ENCODE results near the gene DIAPH1. TPM values are rescaled to one million over a fixed set of nuclear protein-coding genes. Genes with fewer than 3 reads are reported as not detected.

Gene DIAPH1
- total and polyA plus RNA-seq, 8 donors = 18.0 to 181 (median 76.6) TPM

DNA sequence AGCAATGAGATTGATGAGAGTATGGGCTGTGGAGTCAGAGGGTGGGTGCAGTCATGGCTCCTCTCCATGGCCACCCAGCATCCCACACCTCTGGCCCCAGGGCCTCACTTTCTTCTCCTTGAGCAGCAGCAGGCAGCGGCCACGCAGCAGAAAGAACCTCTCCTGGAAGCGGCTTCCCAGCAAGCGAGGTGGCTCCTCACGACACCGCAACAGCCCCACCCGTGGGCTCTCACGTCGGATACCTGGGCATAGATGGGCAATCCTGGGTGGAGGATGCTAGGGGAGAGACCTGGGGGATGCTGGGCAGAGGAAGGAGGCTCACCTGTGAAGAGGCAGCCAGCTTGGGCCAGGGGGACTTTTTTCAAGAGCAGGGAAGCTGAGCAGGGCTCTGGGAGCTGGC lies 37.6 kb upstream of the DIAPH1 start:
- Histone ChIP-seq H3K27me3 (no peaks in the 10 kb centered on the region), H3K27ac (no peak overlapping the region), H3K4me1 (peaks cover 0 to 6% (median 4%) of the 10 kb centered on the region in 4 donors), H3K9me3 (no peaks in the 10 kb centered on the region), H3K36me3 (peaks cover 0 to 47% (median 26%) of the 10 kb centered on the region in 4 donors), H3K4me3 (no peak overlapping the region)
- intact Hi-C loops (cut with DNase I; ENCODE audit: low total_unique reads) = no loop called here
- 89 to 100% (median 95%) methylated on average over 2 to 9 of the region's 9 CpGs for WGBS, 5 donors
- no peak for TF ChIP-seq EP300 (IDR thresholded peaks at IDR 0.05)
- TF ChIP-seq POLR2A (IDR thresholded peaks at IDR 0.05) = no peak
- no peak for DNase-seq

DNA sequence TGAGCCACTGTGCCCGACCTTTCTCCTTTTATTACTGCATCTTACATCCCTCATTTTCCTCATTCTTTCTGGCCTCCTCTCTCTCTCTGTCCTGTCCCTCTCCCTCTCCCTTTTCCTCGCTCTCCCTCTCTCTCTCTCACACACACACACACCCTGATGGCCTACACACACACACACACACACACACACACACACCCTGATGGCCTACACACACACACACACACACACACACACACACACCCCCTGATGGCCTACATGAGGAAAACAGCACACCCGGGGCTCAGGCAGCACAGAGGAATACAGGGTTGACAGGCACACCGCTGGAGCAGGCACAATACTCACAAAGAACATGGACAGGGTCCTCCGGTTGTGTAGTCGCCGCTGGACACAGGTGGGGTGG lies 36.2 kb upstream of the DIAPH1 start:
- DNase-seq = no peak
- Histone ChIP-seq H3K4me1 (peaks cover 7 to 16% (median 15%) of the 10 kb centered on the region in 4 donors), H3K4me3 (no peak overlapping the region), H3K9me3 (no peaks in the 10 kb centered on the region), H3K27ac (no peak overlapping the region), H3K27me3 (no peaks in the 10 kb centered on the region), H3K36me3 (peaks cover 0 to 46% (median 26%) of the 10 kb centered on the region in 4 donors)
- TF ChIP-seq, protein P1, sequence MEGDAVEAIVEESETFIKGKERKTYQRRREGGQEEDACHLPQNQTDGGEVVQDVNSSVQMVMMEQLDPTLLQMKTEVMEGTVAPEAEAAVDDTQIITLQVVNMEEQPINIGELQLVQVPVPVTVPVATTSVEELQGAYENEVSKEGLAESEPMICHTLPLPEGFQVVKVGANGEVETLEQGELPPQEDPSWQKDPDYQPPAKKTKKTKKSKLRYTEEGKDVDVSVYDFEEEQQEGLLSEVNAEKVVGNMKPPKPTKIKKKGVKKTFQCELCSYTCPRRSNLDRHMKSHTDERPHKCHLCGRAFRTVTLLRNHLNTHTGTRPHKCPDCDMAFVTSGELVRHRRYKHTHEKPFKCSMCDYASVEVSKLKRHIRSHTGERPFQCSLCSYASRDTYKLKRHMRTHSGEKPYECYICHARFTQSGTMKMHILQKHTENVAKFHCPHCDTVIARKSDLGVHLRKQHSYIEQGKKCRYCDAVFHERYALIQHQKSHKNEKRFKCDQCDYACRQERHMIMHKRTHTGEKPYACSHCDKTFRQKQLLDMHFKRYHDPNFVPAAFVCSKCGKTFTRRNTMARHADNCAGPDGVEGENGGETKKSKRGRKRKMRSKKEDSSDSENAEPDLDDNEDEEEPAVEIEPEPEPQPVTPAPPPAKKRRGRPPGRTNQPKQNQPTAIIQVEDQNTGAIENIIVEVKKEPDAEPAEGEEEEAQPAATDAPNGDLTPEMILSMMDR (IDR thresholded peaks at IDR 0.05) = no peak
- TF ChIP-seq POLR2AphosphoS5 (IDR thresholded peaks at IDR 0.05) = no peak
- no peak for TF ChIP-seq POLR2A (IDR thresholded peaks at IDR 0.05)
- TF ChIP-seq EP300 (IDR thresholded peaks at IDR 0.05) = no peak
- intact Hi-C loops (cut with DNase I; ENCODE audit: low total_unique reads) = no loop called here
- 82 to 91% (median 85%) methylated on average over 7 of the region's 7 CpGs for WGBS, 5 donors

DNA sequence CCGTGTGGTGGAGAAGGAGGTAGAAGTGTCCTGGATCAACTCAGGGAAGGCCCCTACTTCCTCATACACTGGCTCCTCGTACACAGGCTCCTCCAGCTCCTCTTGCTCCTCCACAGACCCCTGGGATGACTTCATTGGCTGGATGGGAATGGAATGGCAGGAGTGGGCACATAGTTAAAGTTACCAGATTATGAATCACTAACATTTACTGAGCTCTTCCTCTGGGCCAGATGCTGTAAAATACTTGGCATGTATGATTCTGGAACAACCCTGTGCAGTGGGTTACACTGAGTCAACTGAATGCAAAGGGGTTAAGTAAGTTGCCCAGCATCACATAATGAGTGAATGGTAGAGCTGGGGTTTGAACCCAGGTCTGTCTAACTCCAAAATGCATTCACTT lies 35.5 kb upstream of the DIAPH1 start:
- 67 to 89% (median 79%) methylated on average over 2 of the region's 2 CpGs for WGBS, 5 donors
- intact Hi-C loops (cut with DNase I; ENCODE audit: low total_unique reads) = no loop called here
- no peak overlapping the region for H3K27ac ChIP-seq
- no peaks in the 10 kb centered on the region for H3K27me3 ChIP-seq
- H3K36me3 ChIP-seq = peaks cover 0 to 39% (median 24%) of the 10 kb centered on the region in 4 donors
- H3K4me1 ChIP-seq = peaks cover 7 to 24% (median 15%) of the 10 kb centered on the region in 4 donors
- TF ChIP-seq POLR2A (IDR thresholded peaks at IDR 0.05) = no peak
- H3K4me3 ChIP-seq = no peak overlapping the region
- no peaks in the 10 kb centered on the region for H3K9me3 ChIP-seq
- DNase-seq = no peak

DNA sequence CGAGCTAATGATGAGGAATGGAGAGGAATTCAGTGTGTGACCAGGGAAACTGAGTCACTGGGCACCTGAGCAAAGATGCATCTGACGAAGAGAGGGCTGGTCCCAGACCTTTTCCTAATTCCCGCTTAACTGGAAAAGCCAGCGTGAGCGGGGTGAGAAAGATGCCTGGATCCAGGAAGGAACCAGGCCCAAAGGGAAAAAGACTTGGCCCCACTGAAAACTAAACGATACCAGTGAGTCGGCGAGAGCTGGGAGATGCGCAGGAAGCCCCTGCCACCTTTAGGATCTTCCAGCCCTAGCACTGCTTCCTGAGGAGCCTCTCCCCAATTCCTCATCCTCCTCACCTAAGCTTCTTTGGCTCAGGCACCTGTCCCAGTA lies 32.9 kb upstream of the DIAPH1 start:
- 40 to 56% (median 50%) methylated on average over 9 of the region's 9 CpGs for WGBS, 5 donors
- H3K27ac ChIP-seq = peak overlapping the region in 4 of 5 donors; percentile 71 to 77 (median 75)

DNA sequence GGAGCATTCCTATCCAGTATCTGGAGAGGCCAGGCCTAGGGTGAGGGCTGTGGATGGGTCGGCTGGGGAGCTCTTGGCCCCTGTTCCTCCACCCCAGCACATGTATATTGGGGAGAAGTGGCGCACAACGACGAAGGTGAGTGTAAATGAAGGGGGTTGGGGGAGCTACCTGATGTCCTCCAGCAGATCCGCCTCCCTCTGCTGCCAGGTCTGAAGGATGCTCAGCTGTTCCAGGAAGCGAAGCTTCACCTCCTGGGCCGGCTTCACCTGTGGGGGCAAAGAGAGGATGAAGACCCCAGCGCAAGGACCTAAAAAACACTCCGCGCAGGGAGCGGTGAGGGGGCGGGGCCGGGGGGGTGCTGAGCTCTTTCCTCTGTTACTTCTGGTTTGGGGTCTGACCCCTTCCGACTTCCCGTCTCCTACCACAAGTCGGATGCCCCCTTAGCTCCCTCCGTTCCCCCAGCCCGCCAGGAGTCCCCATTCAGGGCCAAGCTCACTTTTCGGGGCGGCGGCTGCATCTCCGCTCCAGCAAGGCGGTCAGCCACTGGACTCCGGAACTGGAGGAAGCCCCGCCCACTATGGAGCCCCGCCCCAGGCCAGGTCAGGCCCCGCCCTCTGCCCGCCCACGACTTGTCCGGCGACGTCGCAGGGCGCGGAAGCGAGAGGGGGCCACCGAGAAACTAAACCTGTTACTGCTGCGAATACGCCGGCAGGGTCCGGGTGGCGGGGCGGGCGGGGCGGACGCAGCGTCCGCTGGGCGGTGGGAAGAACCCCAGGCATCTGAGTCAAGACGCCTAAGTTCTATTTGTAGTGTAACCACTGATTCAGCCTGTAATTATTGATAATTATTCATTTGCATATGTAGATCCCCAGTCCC lies 32.3 kb upstream of the DIAPH1 start, which contains the start of gene FCHSD1:
Gene FCHSD1 (minus strand): TSS at position 568 of the 877 bp plus-strand sequence. CDS start 50 bp downstream, at position 518.
- Histone ChIP-seq H3K27ac (peak within 1 kb of the TSS; percentile 59 to 77 (median 73)), H3K9me3 (no peaks in the 10 kb centered on the region), H3K4me3 (peak within 1 kb of the TSS; percentile 65 to 85 (median 81)), H3K4me1 (peaks cover 7 to 24% (median 15%) of the 10 kb centered on the region in 4 donors), H3K27me3 (no peaks in the 10 kb centered on the region), H3K36me3 (peaks cover 0 to 46% (median 40%) of the 10 kb centered on the region in 4 donors)
- 3 to 4% (median 4%) methylated on average over 33 to 50 of the region's 50 CpGs for WGBS, 5 donors
- intact Hi-C loops (cut with DNase I; ENCODE audit: low total_unique reads) = no loop called here
- TF ChIP-seq POLR2AphosphoS5 (IDR thresholded peaks at IDR 0.05) = peak in 2 of 3 donors; percentile 52 to 67
- TF ChIP-seq EP300 (IDR thresholded peaks at IDR 0.05) = no peak
- TF ChIP-seq, protein P1 (IDR thresholded peaks at IDR 0.05) = peak in 1 of 7 experiments; percentile 14
- DNase-seq = peak; percentile 93 to 95

More for the DNA sequence above, 32.9 kb upstream of the DIAPH1 start:
- Histone ChIP-seq H3K27me3 (no peaks in the 10 kb centered on the region), H3K36me3 (peaks cover 0 to 43% (median 37%) of the 10 kb centered on the region in 4 donors), H3K4me3 (peak overlapping the region; percentile 65 to 85 (median 81)), H3K4me1 (peaks cover 7 to 24% (median 15%) of the 10 kb centered on the region in 4 donors), H3K9me3 (no peaks in the 10 kb centered on the region)
- DNase-seq = peak in 1 of 2 donors; percentile 48
- intact Hi-C loops (cut with DNase I; ENCODE audit: low total_unique reads) = no loop called here
- TF ChIP-seq, protein P1 (IDR thresholded peaks at IDR 0.05) = no peak
- TF ChIP-seq EP300 (IDR thresholded peaks at IDR 0.05) = no peak
- TF ChIP-seq POLR2AphosphoS5 (IDR thresholded peaks at IDR 0.05) = no peak
- no peak for TF ChIP-seq POLR2A (IDR thresholded peaks at IDR 0.05)
